ENCODE results near the gene CDIPT. TPM values are rescaled to one million over a fixed set of nuclear protein-coding genes. Genes with fewer than 3 reads are reported as not detected.
A peak's percentile ranks its signal among the peaks of the same experiment; 100 is the strongest.

The CDIPT gene, protein sequence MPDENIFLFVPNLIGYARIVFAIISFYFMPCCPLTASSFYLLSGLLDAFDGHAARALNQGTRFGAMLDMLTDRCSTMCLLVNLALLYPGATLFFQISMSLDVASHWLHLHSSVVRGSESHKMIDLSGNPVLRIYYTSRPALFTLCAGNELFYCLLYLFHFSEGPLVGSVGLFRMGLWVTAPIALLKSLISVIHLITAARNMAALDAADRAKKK
- 23.6 and 25.0 TPM in 2 replicates for total RNA-seq (2013; cell fraction: nucleolus; rRNA removed)
- 33.2 and 35.4 TPM in 2 replicates for total RNA-seq (2014; rRNA removed)
- 9.6 and 10.5 TPM in 2 replicates for total RNA-seq (2014; rRNA removed; fragmentation: Illumina TruSeq; extraction: Trizol)
- total RNA-seq (2021): 31.4 and 34.1 TPM in 2 replicates
- polyA plus RNA-seq (2011; ENCODE audit: low read depth): 11.5 TPM
- polyA plus RNA-seq (2011; rRNA removed): 14.5 and 26.2 TPM in 2 replicates
- polyA plus RNA-seq (2011; cell fraction: cytosol; rRNA removed): 41.9 and 52.6 TPM in 2 replicates
- 36.4 and 39.8 TPM in 2 replicates for polyA plus RNA-seq (2011; cell fraction: nucleus; rRNA removed)
- 28.7 and 30.8 TPM in 2 replicates for polyA plus RNA-seq (2012)
- 6.8 and 15.5 TPM in 2 replicates for polyA plus RNA-seq (2014; fragmentation: Illumina TruSeq; extraction: Trizol)
- polyA plus RNA-seq (2014; fragmentation: Nextera tagmentation; extraction: Ambion mirVana): 1 to 10 TPM in 1 of 2 experiments, under 1 TPM in 1; 0.87 to 3.5 TPM
- polyA plus RNA-seq (2014; rRNA removed): 33.1 and 33.2 TPM in 2 replicates
- 10 to 100 TPM; 28.1 to 36.4 TPM for polyA plus RNA-seq (2016; fragmentation: Nextera tagmentation; extraction: Ambion mirVana)
- polyA minus RNA-seq (2011; rRNA and poly(A)+ RNA removed): 21.6 and 34.8 TPM in 2 replicates
- 18.7 and 20.5 TPM in 2 replicates for polyA minus RNA-seq (2011; cell fraction: cytosol; rRNA and poly(A)+ RNA removed)
- 11.2 and 15.9 TPM in 2 replicates for polyA minus RNA-seq (2011; cell fraction: nucleus; rRNA and poly(A)+ RNA removed)
- Bru-seq, nascent RNA: percentile 59 among the genes with signal in this experiment
- percentile 76 among the genes with signal in this experiment for BruChase-seq, experiment 1, labeled RNA remaining after a 6-hour chase
- BruChase-seq, experiment 2, labeled RNA remaining after a 2-hour chase: percentile 67 among the genes with signal in this experiment
- long read RNA-seq, experiment 1, transcript CDIPT-201 (6 exons, 2,353 nt): major isoform, 10 of 14 reads
- long read RNA-seq, experiment 1, partial matches to known transcripts: 1 of 14 reads
- long read RNA-seq, experiment 1, other reads (novel, unspliced or antisense): 0 of 14 reads
- long read RNA-seq, experiment 2, partial matches to known transcripts: 2 of 8 reads
- long read RNA-seq, experiment 2, other reads (novel, unspliced or antisense): 0 of 8 reads

DNA sequence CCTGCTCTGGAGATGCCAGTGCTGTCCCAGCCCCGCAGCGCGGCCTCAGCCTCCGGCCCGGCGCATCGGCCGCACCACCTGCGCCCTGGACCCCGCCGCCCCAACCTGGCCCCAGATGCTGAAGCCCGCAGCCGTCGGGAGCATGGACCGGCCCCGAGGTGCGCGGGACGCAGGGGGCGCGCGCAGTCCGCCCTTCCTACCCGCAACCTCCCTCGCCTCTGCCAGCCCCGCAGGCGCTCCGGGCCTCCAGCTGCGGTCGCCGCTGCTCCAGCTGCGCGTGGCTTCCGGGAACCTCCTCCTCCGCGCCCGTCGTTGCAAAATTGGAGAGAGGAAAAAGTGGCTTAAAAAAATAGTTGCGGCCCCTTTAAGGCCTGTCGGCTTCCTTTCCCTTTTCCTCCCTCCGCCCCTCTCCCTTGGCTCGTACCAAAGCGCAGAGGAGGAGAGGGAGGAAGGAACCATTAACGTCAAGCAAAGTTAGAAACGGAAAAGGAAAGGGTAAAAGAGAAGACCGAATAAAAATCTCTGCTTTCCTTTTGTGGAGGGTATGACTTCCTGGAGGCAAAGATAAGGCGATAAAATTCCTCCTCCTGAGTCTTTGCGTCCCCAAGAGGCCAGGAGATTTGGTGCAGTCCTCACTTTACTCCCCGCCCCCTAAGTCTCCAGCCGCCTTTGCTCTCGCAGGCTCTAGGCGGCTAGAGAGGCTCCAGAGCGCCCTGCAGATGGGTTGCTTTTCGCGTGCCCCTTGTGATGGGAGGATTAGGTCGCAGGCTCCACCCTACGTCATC, at the start of gene CDIPT:
Gene CDIPT (minus strand): TSS at position 343 of the 785 bp plus-strand sequence. CDS start 369 bp downstream, outside the sequence.
- SMC1A ChIA-PET (ENCODE audit: uncharacterized antibody, unreplicated experiment): no interaction called here
- TF ChIP-seq ZNF217 (IDR thresholded peaks at IDR 0.05) (no peak), POLR2A (IDR thresholded peaks at IDR 0.05; ENCODE audit: low read depth, low read length) (peak; percentile 59; the same call in 1 of the 2 replicates), EED (IDR thresholded peaks at IDR 0.05; ENCODE audit: low read depth) (peak; percentile 16; the same call in 1 of the 2 replicates), HDAC6 (IDR thresholded peaks at IDR 0.05; ENCODE audit: unreplicated experiment) (no peak), ATF3 (IDR thresholded peaks at IDR 0.05; ENCODE audit: borderline replicate concordance, extremely low read depth, low read depth, low read length) (no peak), GATAD2B (conservative IDR thresholded peaks at IDR 0.05; ENCODE audit: low read depth) (peak; percentile 82), CHD2 (IDR thresholded peaks at IDR 0.05; ENCODE audit: borderline replicate concordance, low read depth, low read length) (no peak), RCOR1 (conservative IDR thresholded peaks at IDR 0.05; ENCODE audit: low read depth, low read length) (no peak), SMAD1 (IDR thresholded peaks at IDR 0.05; ENCODE audit: low read depth, partially characterized antibody) (no peak)
- TF ChIP-seq, protein P1, sequence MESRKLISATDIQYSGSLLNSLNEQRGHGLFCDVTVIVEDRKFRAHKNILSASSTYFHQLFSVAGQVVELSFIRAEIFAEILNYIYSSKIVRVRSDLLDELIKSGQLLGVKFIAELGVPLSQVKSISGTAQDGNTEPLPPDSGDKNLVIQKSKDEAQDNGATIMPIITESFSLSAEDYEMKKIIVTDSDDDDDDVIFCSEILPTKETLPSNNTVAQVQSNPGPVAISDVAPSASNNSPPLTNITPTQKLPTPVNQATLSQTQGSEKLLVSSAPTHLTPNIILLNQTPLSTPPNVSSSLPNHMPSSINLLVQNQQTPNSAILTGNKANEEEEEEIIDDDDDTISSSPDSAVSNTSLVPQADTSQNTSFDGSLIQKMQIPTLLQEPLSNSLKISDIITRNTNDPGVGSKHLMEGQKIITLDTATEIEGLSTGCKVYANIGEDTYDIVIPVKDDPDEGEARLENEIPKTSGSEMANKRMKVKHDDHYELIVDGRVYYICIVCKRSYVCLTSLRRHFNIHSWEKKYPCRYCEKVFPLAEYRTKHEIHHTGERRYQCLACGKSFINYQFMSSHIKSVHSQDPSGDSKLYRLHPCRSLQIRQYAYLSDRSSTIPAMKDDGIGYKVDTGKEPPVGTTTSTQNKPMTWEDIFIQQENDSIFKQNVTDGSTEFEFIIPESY (IDR thresholded peaks at IDR 0.05): 0 out of 2 replicates have a peak, but pooled peaks have one; percentile 40
- TF ChIP-seq, protein P2, sequence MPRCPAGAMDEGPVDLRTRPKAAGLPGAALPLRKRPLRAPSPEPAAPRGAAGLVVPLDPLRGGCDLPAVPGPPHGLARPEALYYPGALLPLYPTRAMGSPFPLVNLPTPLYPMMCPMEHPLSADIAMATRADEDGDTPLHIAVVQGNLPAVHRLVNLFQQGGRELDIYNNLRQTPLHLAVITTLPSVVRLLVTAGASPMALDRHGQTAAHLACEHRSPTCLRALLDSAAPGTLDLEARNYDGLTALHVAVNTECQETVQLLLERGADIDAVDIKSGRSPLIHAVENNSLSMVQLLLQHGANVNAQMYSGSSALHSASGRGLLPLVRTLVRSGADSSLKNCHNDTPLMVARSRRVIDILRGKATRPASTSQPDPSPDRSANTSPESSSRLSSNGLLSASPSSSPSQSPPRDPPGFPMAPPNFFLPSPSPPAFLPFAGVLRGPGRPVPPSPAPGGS (IDR thresholded peaks at IDR 0.05; ENCODE audit: borderline replicate concordance, insufficient read depth, low read depth, low read length, poor library complexity, severe bottlenecking): no peak
- TF ChIP-seq, protein P3, sequence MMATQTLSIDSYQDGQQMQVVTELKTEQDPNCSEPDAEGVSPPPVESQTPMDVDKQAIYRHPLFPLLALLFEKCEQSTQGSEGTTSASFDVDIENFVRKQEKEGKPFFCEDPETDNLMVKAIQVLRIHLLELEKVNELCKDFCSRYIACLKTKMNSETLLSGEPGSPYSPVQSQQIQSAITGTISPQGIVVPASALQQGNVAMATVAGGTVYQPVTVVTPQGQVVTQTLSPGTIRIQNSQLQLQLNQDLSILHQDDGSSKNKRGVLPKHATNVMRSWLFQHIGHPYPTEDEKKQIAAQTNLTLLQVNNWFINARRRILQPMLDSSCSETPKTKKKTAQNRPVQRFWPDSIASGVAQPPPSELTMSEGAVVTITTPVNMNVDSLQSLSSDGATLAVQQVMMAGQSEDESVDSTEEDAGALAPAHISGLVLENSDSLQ (IDR thresholded peaks at IDR 0.05): peak; percentile 48; the same call in 1 of the 2 replicates

More for the DNA sequence above, at the start of gene CDIPT:
- H3K9ac ChIP-seq (ENCODE audit: control insufficient read depth, insufficient read depth, low read length): peak within 1 kb of the TSS; percentile 77
- FAIRE-seq (peak; percentile 100), ATAC-seq (peak; percentile 99), DNase-seq (ENCODE audit: low read depth, low spot score) (peak; percentile 92)
- no TSS peak for BruUV-seq (replicated peaks)
- H3K4me1 ChIP-seq (ENCODE audit: control insufficient read depth, insufficient read depth, low read length): peaks cover 4% of the 10 kb centered on the region
- H3K9me3 ChIP-seq (replicated peaks; ENCODE audit: control insufficient read depth, insufficient read depth, low read length): no peaks in the 10 kb centered on the region
- peak within 1 kb of the TSS; percentile 80 for H3K4me2 ChIP-seq (ENCODE audit: control insufficient read depth, insufficient read depth)
- H3K4me3 ChIP-seq: peak within 1 kb of the TSS; percentile 92
- POLR2A ChIA-PET: interaction anchor here (1.5 kb wide), 1 partner anchor 42 kb away, joined by 6 read pairs; the partner anchor contains the start of gene MVP
- H3K27me3 ChIP-seq (replicated peaks in 1 of 2; ENCODE audit: control insufficient read depth in 2 of 2, insufficient read depth in 2 of 2, low read length in 1 of 2): 0 out of 4 replicates have a peak, but pooled peaks cover 0 to 1% of the 10 kb centered on the region in 2 experiments
- H3K36me3 ChIP-seq (ENCODE audit: control insufficient read depth in 2 of 2, insufficient read depth in 2 of 2, low read length in 1 of 2): peaks cover 0 to 3% of the 10 kb centered on the region in 2 experiments; a peak in 2 of 4 replicates
- in situ Hi-C loops (cut with MboI): no loop called here
- WGBS (ENCODE audit: insufficient coverage, insufficient replicate concordance, low lambda C conversion rate, missing lambda C conversion rate): under 1% methylated on average over 55 of the region's 57 CpGs
- peak within 1 kb of the TSS; percentile 95 for H3K27ac ChIP-seq (ENCODE audit: control insufficient read depth, insufficient read depth)
- CTCF ChIA-PET: interaction anchor here (1.5 kb wide), 1 partner anchor 15 kb away, joined by 6 read pairs; no protein-coding TSS in a partner anchor
- RAD21 ChIA-PET (ENCODE audit: unreplicated experiment): no interaction called here
- H2AFZ ChIP-seq (ENCODE audit: control insufficient read depth, low read depth, low read length): peak within 1 kb of the TSS; percentile 100
- H4K20me1 ChIP-seq (ENCODE audit: control insufficient read depth, insufficient read depth): no peaks in the 10 kb centered on the region
- intact Hi-C loops (cut with micrococcal nuclease; ENCODE audit: unreplicated experiment): loop anchor here (5.0 to 10.0 kb wide), 2 partner anchors 41 to 62 kb away; partner anchors contain the start of genes KCTD13 and MVP
- peaks cover 7% of the 10 kb centered on the region for H3K79me2 ChIP-seq (ENCODE audit: control insufficient read depth, insufficient read depth, low read length)
